Measurements from ENCODE around the gene ZNF423. TPM values are rescaled to one million over a fixed set of nuclear protein-coding genes. Genes with fewer than 3 reads are reported as not detected.

ZNF423 gene
- total and polyA plus RNA-seq, 2 experiments from 2014 or later, result 14.9 to 41.8 TPM

DNA sequence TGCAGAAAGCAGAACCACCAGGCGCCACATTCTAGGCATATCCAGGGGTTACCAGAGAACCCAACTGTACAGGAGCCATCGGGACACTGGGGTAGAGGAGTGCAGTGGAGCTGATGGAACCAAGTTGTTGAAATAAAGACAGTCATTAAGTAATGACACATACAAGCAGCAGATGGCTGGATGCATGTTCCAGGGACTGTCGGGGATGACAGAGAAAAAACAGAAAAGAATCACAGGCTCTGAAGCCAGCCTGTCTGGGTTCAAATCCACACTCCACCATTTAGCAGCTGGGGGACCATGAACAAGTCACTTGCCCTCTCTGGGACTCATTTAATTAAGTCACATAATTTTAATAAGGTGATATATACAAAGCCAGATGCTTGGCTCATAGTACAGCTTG lies 117.1 kb downstream of the ZNF423 start (continued):
- TF ChIP-seq STAT1 (IDR thresholded peaks at IDR 0.05; ENCODE audit: unreplicated experiment), result no peak
- no peak for TF ChIP-seq EZH2phosphoT487 (IDR thresholded peaks at IDR 0.05; ENCODE audit: unreplicated experiment)
- no peak for TF ChIP-seq POLR2AphosphoS5 (IDR thresholded peaks at IDR 0.05; ENCODE audit: low read depth)

DNA sequence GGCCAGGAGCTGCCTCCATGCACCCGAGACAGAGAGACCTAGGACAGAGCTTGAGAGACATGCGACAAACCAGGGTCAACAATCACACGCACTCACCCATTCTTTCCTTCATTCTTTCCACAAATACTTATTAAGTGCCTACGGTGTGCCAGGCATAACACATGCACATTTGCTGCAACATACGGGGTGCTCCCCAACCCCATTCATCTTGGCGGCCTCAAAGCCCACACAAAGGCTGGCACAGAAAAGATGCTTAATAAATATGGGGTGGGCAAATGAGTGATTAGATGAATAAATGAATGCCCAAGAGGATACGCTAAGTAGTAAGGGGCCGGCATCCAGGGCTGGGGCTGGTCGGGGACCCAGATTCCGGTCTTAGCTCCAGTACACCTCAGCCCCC lies 117.9 kb downstream of the ZNF423 start:
- Histone ChIP-seq H3K36me3 (ENCODE audit: insufficient read depth) (no peaks in the 10 kb centered on the region), H4K20me1 (replicated peaks; ENCODE audit: insufficient read depth) (no peaks in the 10 kb centered on the region), H3K4me2 (no peak overlapping the region), H3K4me1 (ENCODE audit: insufficient read depth) (no peaks in the 10 kb centered on the region), H3F3A (replicated peaks; ENCODE audit: low read depth) (no peaks in the 10 kb centered on the region), H2AFZ (no peak overlapping the region), H3K4me3 (no peak overlapping the region), H3K9me2 (ENCODE audit: insufficient read depth) (no peaks in the 10 kb centered on the region), H3K27me3 (ENCODE audit: insufficient read depth) (no peaks in the 10 kb centered on the region), H3K27ac (ENCODE audit: low read depth) (no peak overlapping the region), H3K79me2 (replicated peaks; ENCODE audit: insufficient read depth) (0 out of 2 replicates have a peak, but pooled peaks cover 7% of the 10 kb centered on the region)
- Mint-ChIP-seq H3K36me3 (ENCODE audit: low read depth) (peaks cover 3% of the 10 kb centered on the region; the same call in 2 of the 3 replicates), H3K27ac (no peak overlapping the region), H3K27me3 (ENCODE audit: insufficient read depth, low read depth, poor library complexity) (peaks cover 12% of the 10 kb centered on the region), H3K4me3 (no peak overlapping the region), H3K4me1 (peaks cover 27% of the 10 kb centered on the region), H3K9me3 (no peaks in the 10 kb centered on the region; the same call in 2 of the 3 replicates)
- no peak for TF ChIP-seq CREB1 (CRISPR knock-in tag; IDR thresholded peaks at IDR 0.05; ENCODE audit: low read depth)
- TF ChIP-seq EZH2 (IDR thresholded peaks at IDR 0.05; ENCODE audit: low read depth, unreplicated experiment), result no peak
- no peak for TF ChIP-seq STAT1 (IDR thresholded peaks at IDR 0.05; ENCODE audit: unreplicated experiment)
- ATAC-seq (no peak), DNase-seq (ENCODE audit: low spot score) (no peak)

DNA sequence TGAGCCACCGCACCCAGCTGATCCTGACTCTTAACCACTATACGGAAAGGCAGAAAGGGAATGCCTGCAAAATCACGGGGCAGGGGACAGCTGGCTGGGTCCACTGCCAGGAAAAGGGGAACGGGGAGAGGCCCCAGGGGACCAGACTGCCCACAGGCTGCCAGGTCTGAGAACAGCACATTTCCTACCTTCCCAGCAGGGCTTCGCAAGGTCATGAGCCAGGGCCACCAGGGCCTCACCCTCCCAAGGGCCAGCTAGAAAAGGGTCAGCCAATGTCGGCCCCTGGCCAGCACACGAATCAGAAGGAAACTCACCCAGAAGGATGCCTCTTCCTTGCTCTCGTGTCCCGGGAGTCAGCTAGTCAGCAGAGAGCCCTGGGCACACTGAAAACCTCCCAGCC lies 118.4 kb downstream of the ZNF423 start:
- no peaks in the 10 kb centered on the region; the same call in 2 of the 3 replicates for H3K9me3 Mint-ChIP-seq
- H3K36me3 Mint-ChIP-seq (ENCODE audit: low read depth), result peaks cover 3% of the 10 kb centered on the region; the same call in 2 of the 3 replicates
- H4K20me1 ChIP-seq (replicated peaks; ENCODE audit: insufficient read depth), result no peaks in the 10 kb centered on the region
- H3K4me3 Mint-ChIP-seq, result no peak overlapping the region
- H3K4me3 ChIP-seq, result no peak overlapping the region
- H3K79me2 ChIP-seq (replicated peaks; ENCODE audit: insufficient read depth), result 0 out of 2 replicates have a peak, but pooled peaks cover 7% of the 10 kb centered on the region
- no peak overlapping the region for H3K4me2 ChIP-seq
- peaks cover 30% of the 10 kb centered on the region for H3K4me1 Mint-ChIP-seq
- ATAC-seq, result no peak
- DNase-seq (ENCODE audit: low spot score), result no peak
- H3K36me3 ChIP-seq (ENCODE audit: insufficient read depth), result no peaks in the 10 kb centered on the region
- H3K9me2 ChIP-seq (ENCODE audit: insufficient read depth), result no peaks in the 10 kb centered on the region
- peaks cover 12% of the 10 kb centered on the region for H3K27me3 Mint-ChIP-seq (ENCODE audit: insufficient read depth, low read depth, poor library complexity)
- no peaks in the 10 kb centered on the region for H3F3A ChIP-seq (replicated peaks; ENCODE audit: low read depth)
- H3K27ac ChIP-seq (ENCODE audit: low read depth), result no peak overlapping the region
- no peaks in the 10 kb centered on the region for H3K27me3 ChIP-seq (ENCODE audit: insufficient read depth)
- no peak overlapping the region for H2AFZ ChIP-seq
- TF ChIP-seq ZNF331 (CRISPR knock-in tag; IDR thresholded peaks at IDR 0.05; ENCODE audit: low read depth), result no peak
- TF ChIP-seq ZNF114 (CRISPR knock-in tag; IDR thresholded peaks at IDR 0.05), result no peak
- TF ChIP-seq, protein P1, sequence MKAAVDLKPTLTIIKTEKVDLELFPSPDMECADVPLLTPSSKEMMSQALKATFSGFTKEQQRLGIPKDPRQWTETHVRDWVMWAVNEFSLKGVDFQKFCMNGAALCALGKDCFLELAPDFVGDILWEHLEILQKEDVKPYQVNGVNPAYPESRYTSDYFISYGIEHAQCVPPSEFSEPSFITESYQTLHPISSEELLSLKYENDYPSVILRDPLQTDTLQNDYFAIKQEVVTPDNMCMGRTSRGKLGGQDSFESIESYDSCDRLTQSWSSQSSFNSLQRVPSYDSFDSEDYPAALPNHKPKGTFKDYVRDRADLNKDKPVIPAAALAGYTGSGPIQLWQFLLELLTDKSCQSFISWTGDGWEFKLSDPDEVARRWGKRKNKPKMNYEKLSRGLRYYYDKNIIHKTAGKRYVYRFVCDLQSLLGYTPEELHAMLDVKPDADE (IDR thresholded peaks at IDR 0.05), result no peak
- TF ChIP-seq CREB1 (CRISPR knock-in tag; IDR thresholded peaks at IDR 0.05; ENCODE audit: low read depth), result no peak
- no peak for TF ChIP-seq EZH2 (IDR thresholded peaks at IDR 0.05; ENCODE audit: low read depth, unreplicated experiment)
- no peak for TF ChIP-seq EZH2phosphoT487 (IDR thresholded peaks at IDR 0.05; ENCODE audit: unreplicated experiment)
- TF ChIP-seq STAT1 (IDR thresholded peaks at IDR 0.05; ENCODE audit: unreplicated experiment), result no peak
- no peak for TF ChIP-seq NANOG (IDR thresholded peaks at IDR 0.05; ENCODE audit: borderline replicate concordance)
- H3K4me1 ChIP-seq (ENCODE audit: insufficient read depth), result no peaks in the 10 kb centered on the region
- no peak overlapping the region for H3K27ac Mint-ChIP-seq
